ENCODE data around the gene FAM3A.

The FAM3A gene

GRCh38 chrX:154459832-154460231, 56.2 kb downstream of the FAM3A start:
- Histone ChIP-seq H3K27me3 (replicated peaks; ENCODE audit: control insufficient read depth, insufficient read depth, low read length) (no peaks in the 10 kb centered on the region), H3K4me3 (replicated peaks; ENCODE audit: low read depth, low read length) (no peak overlapping the region), H3K36me3 (ENCODE audit: control insufficient read depth, insufficient read depth, low read length) (no peaks in the 10 kb centered on the region)
- no peak for DNase-seq (ENCODE audit: extremely low read depth, insufficient read length)
- no peak for TF ChIP-seq CTCF (IDR thresholded peaks at IDR 0.05; ENCODE audit: insufficient read depth, low read length, poor library complexity, severe bottlenecking)

GRCh38 chrX:154458954-154459778, 56.9 kb downstream of the FAM3A start:
- no peak for DNase-seq (ENCODE audit: extremely low read depth, insufficient read length)
- H3K4me3 ChIP-seq (replicated peaks; ENCODE audit: low read depth, low read length): peak overlapping the region; percentile 69
- H3K36me3 ChIP-seq (ENCODE audit: control insufficient read depth, insufficient read depth, low read length): no peaks in the 10 kb centered on the region
- H3K27me3 ChIP-seq (replicated peaks; ENCODE audit: control insufficient read depth, insufficient read depth, low read length): no peaks in the 10 kb centered on the region
- TF ChIP-seq CTCF (IDR thresholded peaks at IDR 0.05; ENCODE audit: insufficient read depth, low read length, poor library complexity, severe bottlenecking): no peak

GRCh38 chrX:154458116-154458953, 57.7 kb downstream of the FAM3A start, which contains the start of gene PLXNA3:
Gene PLXNA3 (plus strand): TSS chrX:154458281. CDS start chrX:154460184, 1,903 bp downstream.
- no peaks in the 10 kb centered on the region for H3K27me3 ChIP-seq (replicated peaks; ENCODE audit: control insufficient read depth, insufficient read depth, low read length)
- peak; percentile 67 for DNase-seq (ENCODE audit: extremely low read depth, insufficient read length)
- no peaks in the 10 kb centered on the region for H3K36me3 ChIP-seq (ENCODE audit: control insufficient read depth, insufficient read depth, low read length)
- TF ChIP-seq CTCF (IDR thresholded peaks at IDR 0.05; ENCODE audit: insufficient read depth, low read length, poor library complexity, severe bottlenecking): no peak
- H3K4me3 ChIP-seq (replicated peaks; ENCODE audit: low read depth, low read length): peak within 1 kb of the TSS; percentile 69

- DNase-seq (ENCODE audit: extremely low read depth, insufficient read length): peak; percentile 74
- no peak for TF ChIP-seq CTCF (IDR thresholded peaks at IDR 0.05; ENCODE audit: insufficient read depth, low read length, poor library complexity, severe bottlenecking)
- Histone ChIP-seq H3K27me3 (replicated peaks; ENCODE audit: control insufficient read depth, insufficient read depth, low read length) (no peaks in the 10 kb centered on the region), H3K36me3 (ENCODE audit: control insufficient read depth, insufficient read depth, low read length) (no peaks in the 10 kb centered on the region; the same call in 1 of the 2 replicates), H3K4me3 (replicated peaks; ENCODE audit: low read depth, low read length) (peak overlapping the region; percentile 55)
These were observed 58.4 kb downstream of the FAM3A start for GRCh38 chrX:154457491-154458115.
